Posterior cingulate gyrus (tissue), 11 donors: ENCODE measurements around the gene AFAP1.

Experiments
- DNase-seq, 10 donors: peaks; one replicate each; pipeline versions ENCODE4 v3.0.0 to v3.0.0-alpha.2; 2020 to 2021; ENCODE audit warnings: mixed read lengths in 3 of 10
- intact Hi-C: fragments of 100-400 bp; cut with DNase I; formaldehyde crosslinking; loops from one replicate; pipeline ENCODE4 v1.15.1; 2023

The AFAP1 gene

DNA sequence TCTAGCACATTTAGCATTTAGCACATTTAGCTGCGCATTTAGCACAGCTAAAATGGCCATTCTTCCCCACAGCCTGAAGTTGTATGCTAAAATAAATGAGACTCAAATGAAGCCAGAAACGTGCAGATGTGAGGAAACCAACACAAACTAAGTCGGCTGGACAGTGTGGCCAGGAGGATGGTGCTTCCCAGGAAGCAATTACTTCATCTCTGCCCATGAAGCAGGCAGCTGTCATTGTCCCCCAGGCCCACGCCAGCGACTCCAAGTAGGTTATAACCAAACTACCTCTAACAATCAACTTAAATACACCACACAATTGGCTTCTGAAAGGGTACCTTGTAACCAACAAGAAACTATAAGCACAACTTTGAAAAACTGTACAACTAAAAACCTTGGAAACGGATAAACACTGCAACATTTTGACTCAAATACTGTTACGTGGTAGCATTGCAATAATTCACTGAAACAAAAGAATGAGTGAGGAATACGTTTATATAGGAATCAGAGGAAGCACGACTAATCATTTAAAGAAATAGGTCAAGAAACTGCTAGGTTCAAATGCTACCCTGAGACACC, 39.2 kb downstream of the AFAP1 start:
- intact Hi-C loops = no loop called here
- DNase-seq = no peak

DNA sequence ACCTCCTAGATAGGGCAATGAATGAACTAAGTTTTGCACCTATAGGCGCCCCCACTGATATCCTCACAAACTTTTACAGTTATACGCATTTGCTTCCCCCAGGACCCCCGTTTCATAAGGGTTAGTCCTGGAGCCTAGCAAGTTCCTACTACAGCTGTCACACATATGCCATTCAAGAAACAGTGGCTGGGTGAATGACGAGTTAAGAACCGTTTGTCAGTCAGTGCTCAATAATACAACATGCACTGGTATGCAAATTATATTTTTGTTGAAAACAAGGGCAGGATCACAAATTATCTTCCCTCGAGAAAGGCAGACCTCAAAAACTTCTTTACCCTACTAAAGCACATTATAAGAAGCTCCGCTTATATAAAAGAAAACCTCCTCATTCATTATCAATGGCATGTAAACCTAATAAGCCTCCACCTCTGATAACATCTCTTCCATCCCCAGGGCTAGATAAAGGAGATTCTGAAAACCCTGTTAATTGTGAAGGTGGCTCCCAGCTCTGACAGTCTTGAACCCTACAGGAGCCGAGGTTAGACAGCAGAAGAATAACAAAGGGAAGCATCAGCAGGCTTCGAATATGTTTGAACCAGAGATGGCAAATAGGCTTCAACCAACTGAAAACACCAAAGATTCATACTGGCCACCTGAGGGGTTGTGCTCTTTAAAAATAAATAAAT, 40.3 kb downstream of the AFAP1 start:
- no peak for DNase-seq
- intact Hi-C loops = no loop called here

DNA sequence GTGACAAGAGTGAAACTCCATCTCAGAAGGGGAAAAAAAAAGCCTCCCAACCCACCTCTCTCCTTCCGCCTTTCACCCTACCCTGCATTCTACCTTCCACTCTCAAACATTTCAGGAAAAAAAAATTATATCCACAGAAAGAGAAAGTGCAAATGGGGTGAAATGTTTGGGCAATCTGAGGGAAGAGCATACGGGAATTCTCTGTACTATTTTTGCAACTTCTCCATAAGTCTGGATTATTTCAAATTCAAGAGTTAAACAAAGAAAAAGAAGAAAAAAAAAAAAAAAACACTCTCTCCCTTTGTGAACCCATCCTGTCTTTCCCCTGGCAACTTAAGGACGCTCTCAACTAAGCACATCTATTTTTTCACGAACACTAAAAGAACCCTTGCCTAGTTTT, 41.3 kb downstream of the AFAP1 start:
- intact Hi-C loops = no loop called here
- DNase-seq = no peak

DNA sequence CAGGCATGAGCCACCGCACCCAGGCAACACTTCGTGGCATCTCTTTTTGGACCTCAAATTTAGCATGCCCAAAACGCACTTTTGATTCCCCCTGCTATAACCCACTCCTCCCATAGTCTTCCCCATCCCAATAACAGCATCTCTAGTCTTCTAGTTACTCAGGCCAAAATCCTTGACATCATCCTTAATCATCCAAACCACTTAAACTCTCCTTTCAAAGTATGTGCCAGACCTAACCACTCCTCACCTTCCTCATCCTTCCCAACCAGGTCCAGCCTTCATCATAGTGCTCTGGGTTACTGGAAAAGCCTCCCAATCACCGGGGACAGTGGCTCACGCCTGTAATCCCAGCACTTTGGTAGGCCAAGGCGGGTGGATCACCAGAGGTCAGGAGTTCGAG, 41.9 kb downstream of the AFAP1 start:
- DNase-seq = no peak

DNA sequence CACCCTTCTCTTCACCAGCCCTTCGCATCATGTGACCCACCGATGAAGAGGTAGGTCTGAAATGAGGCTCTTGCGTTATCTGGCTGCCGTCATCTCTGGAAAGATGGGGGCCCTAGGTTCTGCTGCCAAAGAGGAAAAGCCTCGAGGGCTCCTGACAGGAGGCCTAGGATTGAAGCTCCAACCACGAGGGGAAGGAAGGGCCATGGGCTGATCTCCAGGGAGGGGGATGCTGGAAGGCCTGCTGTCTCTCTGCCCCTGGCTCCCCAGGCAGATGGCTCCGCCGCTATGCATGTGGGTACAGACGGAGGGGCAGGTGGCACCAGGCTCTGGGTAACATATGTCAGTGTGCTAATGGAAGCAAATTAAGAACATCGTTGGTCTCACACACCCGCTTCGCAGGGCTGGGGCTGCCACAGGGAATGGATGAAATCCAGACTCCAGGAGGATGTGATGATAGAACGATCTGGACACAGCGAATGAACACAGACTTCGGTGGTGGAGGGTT, 44.9 kb downstream of the AFAP1 start:
- no peak for DNase-seq
- intact Hi-C loops = no loop called here

More for the DNA sequence above, 41.9 kb downstream of the AFAP1 start:
- intact Hi-C loops = no loop called here

DNA sequence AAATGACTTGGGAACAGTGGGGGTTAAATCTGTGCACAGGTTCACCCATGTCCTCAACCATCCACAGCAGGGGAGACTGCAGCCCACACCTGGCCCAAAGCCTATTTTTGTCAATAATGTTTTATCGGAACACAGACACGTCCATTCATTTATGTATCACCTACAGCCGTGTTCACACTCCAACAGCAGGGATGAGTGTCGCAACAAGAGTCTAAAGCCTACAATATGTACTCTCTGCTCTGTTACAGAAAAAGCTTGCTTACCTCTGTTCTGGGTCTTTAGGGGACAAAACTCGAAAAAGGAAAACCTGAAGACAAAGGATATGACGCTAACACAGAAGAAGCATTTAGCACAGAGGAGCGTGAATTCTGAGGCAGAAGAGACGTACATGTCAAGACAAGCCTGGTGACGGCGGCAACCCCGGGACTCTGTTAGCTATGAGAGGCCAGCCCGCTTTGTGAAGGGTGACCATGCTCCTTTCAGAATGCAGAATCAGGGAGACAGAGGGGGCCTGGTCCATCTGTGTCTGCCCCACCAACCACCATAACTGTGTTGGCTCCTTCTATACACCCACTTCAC, 45.5 kb downstream of the AFAP1 start:
- intact Hi-C loops = no loop called here
- DNase-seq = no peak

DNA sequence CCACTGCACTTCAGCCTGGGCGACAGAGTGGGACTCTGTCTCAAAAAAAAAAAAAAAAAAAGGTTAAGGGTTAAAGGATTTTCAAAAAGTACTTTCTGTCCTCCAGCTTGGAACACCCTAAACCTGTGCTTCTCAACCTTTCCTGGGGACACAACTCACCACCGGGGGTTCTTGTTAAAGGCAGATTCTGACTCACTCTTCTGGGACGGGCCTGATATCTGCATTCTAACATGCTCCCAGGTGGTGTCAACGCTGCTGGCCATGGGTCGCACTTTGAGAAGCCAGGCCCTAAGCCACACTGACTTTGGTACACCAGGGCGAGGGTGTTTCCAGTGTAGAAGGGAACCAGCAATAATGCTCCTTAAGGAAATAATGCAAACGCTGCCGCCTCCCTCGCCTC, 46.1 kb downstream of the AFAP1 start:
- intact Hi-C loops = no loop called here
- DNase-seq = no peak

DNA sequence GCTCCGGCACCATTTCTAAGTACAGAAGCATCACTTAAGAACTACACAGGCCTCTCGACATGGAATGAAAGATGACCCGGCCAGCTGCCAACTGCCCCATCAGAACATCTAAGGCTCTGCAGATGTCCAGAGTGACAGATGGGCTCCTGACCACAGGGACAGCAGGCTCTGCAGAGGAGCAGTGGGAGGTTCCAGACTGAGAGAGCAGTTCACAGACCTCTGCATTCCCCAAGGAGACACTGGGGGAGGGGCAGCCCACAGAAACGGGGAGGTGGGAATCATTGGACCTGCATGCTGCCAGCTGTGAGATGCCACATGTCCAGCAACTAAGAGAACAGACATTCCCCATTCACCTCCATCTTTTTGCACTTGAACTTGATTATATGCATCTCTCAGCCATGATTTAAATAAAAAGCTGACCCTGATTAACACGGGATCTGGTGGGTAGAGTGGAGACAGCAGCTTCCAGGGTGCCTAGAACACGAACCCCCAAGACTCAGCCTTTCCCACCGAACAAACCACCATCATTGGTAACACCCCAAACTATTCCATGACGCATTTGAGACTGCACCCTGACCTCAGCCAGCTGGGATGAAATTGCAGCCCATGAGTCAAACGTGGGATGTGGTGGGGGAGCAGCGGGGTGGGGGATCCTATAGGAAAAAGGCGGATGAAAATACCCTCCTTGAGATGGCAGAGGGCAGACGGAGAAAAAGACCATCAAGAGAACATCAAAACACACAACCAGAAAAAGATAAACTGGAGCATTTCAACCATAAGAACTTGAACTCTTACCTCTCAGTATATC, 47.2 kb downstream of the AFAP1 start:
- intact Hi-C loops = no loop called here
- DNase-seq = no peak

DNA sequence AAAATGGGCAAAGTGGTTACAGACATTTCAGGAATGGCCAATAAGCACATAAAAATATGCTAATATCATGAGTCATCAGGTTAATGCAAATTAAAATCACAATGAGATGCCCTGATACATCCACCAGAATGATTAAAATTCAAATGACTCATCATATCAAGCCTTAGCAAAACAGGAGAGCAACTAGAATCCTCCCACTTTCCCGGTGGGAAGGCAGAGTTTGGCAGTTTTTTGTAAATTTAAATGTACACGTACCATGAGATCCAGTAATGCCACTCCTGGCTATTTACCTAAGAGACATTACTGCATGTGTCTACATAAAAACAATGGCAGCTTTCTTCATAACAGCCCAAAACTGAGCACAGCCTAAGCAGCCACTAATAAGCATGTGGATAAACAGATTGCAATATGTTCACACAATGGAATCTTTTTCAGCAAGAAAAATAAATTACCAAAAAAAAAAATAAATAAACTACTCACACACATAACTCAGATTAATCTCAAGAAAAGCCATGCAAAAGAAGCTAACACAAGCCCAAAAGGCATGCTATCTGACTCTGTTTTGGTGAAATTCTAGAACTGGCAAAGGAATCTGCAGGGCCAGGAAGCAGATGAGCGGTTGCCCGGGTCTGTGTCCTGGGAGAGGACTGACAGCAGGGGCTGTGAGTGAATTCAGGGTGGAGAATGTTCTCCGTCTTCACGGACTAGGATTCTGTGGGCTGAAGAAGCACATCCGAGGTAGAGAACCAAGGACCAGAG, 48.8 kb downstream of the AFAP1 start:
- DNase-seq = no peak
- intact Hi-C loops = no loop called here

DNA sequence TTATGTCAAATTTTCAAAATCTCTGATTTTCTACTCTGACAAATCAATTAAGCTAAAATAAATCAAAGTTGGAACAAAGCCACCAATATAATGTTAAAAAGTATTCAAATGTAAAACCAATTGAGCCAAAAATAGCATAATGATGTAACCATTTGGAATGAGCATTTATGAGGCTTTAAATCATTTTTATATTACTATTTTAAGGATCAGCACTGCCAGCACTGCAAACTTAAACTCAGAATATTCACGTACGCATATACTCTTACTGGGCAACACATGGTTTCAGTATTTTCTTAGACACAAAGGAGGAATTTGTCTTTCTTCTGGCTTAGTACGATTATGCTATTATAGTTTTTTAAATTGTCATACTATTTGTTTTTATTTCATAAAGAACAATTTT, 52.2 kb downstream of the AFAP1 start:
- intact Hi-C loops = no loop called here

DNA sequence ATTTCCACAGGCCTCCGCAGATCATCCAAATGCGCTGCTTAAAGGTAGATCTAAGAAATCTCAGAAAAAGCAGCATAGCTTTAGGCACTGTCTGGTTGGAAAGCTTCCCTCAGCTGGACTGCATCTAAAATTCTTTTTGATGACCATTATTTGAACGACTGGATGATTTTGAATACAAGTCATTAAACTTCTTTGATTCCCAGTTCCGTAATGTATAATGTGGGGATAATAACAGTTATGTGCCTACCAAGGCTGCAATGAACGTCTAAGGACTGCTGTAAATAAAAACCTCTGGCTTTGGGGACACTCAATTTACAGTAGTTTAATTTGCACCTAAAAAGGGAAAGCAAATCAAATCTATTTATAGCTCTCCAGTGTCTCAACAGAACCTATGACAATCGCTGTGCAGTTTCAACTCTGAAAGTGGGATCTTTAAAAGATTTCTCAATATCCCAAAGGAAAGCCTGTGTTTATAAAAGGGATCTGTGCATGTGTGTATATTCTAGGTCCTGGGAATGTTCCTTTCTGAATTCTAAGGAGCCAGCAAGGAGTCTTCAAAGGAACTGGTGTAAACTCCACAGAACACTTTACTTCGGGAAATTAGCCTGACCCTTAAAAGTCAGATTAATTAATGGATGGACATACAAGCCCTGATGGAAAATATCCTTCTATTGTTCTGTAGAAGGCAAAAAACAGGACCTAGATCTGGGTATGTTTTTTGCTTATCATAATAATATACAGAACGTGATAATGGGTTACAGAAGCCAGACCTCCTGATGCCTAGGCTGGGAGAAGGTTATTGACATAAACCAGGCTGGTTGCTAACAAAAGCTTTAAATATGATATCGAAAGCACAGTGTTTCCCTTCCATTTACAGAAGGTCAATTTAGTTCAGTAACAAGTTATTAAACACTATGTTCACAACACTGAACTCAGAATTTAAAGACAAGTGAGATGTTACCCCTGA, 53.4 kb downstream of the AFAP1 start:
- intact Hi-C loops = no loop called here
- no peak for DNase-seq

More for the DNA sequence above, 52.2 kb downstream of the AFAP1 start:
- no peak for DNase-seq

DNA sequence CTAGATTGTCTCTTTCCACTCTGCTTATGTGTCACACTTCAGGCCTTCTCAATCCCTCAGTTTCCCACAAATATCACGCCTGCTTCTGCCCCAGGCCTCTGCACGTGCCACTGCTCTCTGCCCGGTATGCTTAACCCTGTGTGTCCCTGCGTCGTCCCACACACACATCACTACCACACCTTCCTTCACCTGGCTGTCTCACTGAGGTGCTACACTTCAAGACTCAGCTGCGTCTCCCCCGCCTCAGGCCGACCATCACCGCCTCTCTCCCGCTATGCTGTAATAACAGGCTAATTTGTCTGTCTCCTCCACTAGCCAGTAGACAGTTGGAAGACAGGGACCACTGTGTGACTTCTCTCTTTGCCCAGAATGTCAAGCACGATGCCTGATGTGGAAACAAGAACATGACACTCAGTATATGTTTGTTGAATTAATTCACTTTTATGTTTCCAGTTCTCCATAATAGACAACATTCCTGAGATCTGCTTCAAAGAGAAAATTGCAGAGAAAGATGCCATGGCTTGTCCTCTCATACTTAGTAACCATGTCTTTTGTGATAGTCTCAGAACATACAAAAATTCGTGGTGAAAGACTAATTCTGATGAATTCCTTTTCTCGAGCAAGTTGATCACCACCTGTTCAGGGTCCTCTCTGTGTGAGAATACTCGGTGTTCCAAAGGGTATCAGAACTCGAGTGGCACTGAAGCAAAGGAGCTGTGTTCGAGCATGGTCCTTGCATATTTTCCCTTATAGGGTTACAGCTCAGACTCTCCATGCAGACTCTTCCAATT, 54.2 kb downstream of the AFAP1 start:
- intact Hi-C loops = no loop called here
- DNase-seq = no peak

DNA sequence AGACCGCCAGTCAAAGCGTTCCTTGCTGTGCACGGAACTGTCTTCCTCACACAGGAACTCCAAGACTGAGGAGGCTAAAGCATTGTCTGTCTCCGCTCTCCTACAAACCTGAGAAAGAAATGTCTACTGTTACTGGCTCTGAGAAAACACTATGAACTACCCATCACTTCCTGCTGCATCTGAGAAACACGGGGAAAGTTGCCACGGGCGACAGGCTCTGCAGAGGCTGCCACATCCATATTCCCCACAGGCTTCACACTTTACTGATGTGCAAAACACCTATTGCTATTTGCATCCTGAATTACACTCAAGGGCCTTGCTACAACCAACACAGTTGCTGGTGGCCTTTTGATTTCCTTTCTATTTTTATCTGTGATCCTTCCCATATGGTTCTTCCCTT, 59.0 kb downstream of the AFAP1 start:
- no peak for DNase-seq
- intact Hi-C loops = no loop called here

DNA sequence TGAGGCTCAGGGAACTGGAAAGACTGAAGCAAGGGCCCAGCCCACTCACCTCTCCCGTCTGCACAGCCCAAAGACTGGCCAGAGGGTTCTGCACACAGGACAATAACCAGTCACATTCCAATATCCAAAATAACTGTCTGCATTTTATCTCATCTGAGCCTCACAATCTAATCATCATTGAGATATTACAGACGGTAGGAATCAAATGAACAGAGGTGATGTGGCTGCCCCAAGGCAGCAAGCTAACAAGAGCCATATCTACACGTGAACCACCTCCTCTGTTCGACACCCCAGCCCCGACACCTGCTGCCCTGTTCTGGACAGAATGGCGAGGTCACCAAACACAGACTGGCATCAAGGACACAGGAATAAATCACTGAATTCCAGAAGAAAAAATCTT, 60.5 kb downstream of the AFAP1 start:
- no peak for DNase-seq
- intact Hi-C loops = no loop called here

DNA sequence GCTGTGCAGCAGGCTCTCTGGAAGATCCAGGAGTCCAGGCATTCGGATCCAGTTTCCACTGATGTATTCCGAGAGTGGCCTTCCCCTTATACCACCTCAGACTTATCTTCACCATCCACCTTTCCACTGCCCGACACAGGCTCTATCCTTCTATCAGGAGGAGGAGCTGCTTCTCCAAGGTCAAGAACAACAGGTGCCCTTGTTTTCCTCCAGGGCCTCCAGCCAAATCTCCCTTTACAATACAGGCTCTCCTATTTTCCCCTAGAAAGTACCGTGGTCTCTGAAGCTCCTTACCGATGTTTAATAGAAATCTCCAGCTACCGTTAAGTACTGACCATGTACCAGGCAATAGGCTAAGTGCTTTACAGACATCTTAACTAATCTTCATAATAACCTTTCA, 61.3 kb downstream of the AFAP1 start:
- no peak for DNase-seq
- intact Hi-C loops = no loop called here

DNA sequence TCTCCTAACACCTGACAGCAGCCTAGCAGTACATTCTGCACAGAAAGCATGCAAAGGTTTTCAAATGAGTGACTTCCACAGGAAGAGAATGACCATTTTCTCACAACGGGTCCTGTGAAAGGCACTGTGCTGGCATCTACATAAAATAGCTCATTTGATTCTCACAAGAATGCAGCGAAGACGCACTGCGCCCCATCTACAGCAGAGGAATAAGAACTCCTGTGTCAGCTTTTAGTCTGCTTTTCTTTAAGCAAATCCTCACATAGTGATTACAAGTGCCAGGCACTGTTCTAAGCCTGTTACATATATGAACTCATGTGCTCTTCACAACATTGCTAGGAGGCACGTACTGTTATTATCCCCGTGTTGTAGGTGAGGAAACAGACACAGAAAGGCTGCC, 62.5 kb downstream of the AFAP1 start:
- intact Hi-C loops = no loop called here
- DNase-seq = no peak

DNA sequence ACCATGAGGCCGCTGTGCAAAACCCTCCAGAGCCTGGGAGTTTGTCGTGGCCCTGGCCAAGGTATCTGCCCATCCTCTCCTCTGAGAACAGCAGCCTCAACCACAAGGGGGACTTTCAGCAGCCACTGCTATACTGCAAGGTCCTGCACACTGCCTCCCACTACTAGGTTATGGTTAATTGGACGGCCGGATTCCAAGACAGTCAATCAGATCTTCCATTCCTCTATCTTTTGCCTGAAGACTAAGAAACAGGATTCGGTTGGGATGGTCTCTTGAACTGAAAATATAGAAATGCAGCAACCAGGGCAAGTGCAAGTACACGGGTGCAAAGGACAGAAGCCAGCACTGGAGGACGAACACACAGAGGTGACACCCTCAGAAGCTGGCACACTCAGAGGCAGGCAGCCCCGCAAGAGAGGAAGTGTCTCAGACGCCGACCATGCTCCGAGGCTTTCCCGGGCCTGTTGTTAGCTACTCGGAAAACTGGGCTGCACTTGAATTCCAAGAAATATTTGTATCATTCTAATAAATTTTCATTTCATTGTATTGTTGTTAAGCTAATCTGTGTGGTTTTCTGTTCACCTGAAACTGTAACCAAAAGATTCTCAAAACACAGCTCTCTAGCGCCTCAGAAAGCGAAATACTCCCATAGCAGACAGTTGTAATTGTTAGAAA, 63.3 kb downstream of the AFAP1 start:
- intact Hi-C loops = no loop called here
- DNase-seq = peak in 1 of 10 donors; percentile 69

DNA sequence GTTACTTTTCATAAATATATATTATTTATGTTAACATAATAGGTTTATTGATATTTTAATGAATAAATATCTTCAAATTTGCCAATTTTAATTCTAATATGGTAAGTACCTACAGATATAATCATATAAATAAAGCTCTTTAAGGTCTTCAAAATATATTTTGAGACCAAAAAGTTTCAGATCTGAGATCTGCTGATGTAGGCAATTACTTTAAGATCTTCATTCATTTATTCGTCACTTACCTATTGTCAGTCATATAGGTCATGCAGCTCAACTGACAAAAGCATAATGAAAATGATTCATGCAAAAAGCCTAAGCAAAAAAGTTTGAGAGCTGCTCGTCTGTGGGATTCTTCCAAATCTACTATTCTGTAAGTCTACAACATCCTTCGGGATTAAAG, 64.8 kb downstream of the AFAP1 start:
- intact Hi-C loops = no loop called here

More for the DNA sequence above, 64.8 kb downstream of the AFAP1 start:
- no peak for DNase-seq
